Activated naive CD4-positive, alpha-beta T cell treated with anti-CD3 and anti-CD28 coated beads, Interleukin-2, amount 50 U/mL, for 24 hours (primary cell): ENCODE data around the gene BACE1.
"Not testable (repeated sequence)": the region's sequence is repeated elsewhere in the genome, so short reads cannot be mapped to it uniquely, and the experiment has no call there.

ENCODE experiments used
- H3K27ac Mint-ChIP-seq: one replicate; pipeline ENCODE4 v1.8.0; 2021; ENCODE audit warnings: mild to moderate bottlenecking, mixed read lengths
- H3K27me3 Mint-ChIP-seq: one replicate; pipeline ENCODE4 v1.8.0; 2021; ENCODE audit warnings: mixed read lengths
- H3K36me3 Mint-ChIP-seq: one replicate; pipeline ENCODE4 v1.8.0; 2021; ENCODE audit warnings: mixed read lengths
- H3K4me1 Mint-ChIP-seq: one replicate; pipeline ENCODE4 v1.8.0; 2021; ENCODE audit warnings: mixed read lengths
- H3K4me3 Mint-ChIP-seq: one replicate; pipeline ENCODE4 v1.8.0; 2021; ENCODE audit warnings: mild to moderate bottlenecking, mixed read lengths
- H3K9me3 Mint-ChIP-seq: one replicate; pipeline ENCODE4 v1.8.0; 2021; ENCODE audit warnings: mixed read lengths

BACE1 gene

DNA sequence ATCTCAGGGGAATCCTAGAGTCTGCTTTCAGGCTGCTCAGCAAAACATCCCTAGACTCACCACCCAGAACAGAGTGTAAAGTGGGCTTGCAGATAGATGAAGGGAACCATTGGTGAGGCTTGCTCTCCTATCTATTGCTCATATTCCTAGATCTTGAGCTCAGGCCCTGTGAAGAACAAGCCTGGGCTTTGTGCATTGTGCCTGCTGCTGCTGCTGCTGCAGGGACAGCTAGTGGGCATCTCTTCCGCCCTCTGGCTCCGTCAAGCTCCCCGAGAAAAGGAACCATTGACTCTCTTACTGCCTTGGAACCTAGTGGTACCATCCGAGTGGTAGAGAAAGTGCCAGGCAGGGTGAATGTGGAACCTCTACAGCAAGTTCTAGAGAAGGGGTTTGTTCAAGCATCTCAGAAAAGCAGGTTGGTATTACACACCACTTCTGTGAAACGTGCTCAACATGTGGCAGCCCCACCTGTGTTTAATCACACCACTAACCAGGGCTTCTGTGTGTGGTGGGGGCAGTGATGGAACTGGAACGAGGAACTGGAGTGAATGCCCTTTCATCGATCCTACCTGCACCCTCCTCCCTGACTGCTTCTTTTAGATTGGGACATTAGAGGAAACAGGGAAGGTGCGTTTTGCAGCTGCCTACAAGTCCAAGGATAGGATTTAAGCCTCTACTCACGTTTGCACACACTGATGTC, 20.5 kb downstream of the BACE1 start:
- Mint-ChIP-seq H3K36me3 (no peaks in the 10 kb centered on the region), H3K27ac (no peak overlapping the region), H3K4me1 (no peaks in the 10 kb centered on the region), H3K4me3 (no peak overlapping the region), H3K27me3 (no peaks in the 10 kb centered on the region), H3K9me3 (no peaks in the 10 kb centered on the region)

DNA sequence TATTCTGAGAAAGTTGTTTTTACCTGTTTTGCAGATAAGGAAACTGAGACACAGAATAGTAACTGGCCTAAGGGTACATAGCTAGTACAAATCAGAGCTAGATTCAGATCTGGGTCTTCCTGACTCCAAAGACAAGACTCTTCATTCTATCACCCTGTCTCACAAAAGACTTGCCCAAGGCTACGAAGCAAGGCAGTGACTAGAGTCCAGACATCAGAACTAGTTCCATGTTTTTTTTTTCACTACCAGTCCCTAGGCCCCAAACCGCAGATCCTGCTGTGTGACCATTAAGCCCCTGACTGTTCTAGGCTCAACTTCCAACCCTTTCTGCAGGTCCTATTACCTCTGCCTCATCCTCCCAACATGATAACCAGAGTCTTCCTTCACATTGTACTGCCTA, 23.4 kb downstream of the BACE1 start:
- Mint-ChIP-seq H3K4me3 (no peak overlapping the region), H3K27me3 (no peaks in the 10 kb centered on the region), H3K4me1 (no peaks in the 10 kb centered on the region), H3K9me3 (no peaks in the 10 kb centered on the region), H3K27ac (no peak overlapping the region), H3K36me3 (peaks cover 7% of the 10 kb centered on the region)

DNA sequence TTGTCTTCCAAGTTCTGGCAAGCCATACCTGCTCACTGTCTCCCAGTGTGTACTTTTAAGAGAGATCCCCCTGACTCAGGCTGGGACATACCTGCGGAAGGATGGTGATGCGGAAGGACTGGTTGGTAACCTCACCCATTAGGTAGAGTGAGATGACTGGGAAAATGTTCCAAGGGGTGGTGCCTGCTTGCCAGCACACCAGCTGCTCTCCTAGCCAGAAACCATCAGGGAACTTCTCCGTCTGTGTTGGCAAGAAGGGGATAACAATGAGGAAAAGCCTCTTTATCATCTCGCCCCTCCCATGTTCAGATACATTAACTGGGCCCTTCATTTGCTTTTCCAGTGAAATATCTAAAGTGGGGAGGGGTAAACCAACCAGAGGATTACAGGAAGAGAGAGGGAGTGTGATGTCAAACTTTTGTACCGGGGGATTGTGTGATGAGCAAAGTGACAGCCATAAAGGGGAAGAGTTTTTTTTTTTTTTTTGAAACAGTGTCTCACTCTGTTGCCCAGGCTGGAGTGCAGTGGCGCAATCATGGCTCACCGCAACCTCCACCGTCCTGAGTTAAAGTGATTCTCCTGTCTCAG, 25.2 kb downstream of the BACE1 start, which contains the start of gene BACE1-AS:
Gene BACE1-AS (plus strand): TSS at position 538 of the 588 bp plus-strand sequence.
- Mint-ChIP-seq H3K4me1 (no peaks in the 10 kb centered on the region), H3K27me3 (no peaks in the 10 kb centered on the region), H3K9me3 (no peaks in the 10 kb centered on the region), H3K36me3 (peaks cover 10% of the 10 kb centered on the region), H3K4me3 (no peak within 1 kb of the TSS), H3K27ac (no peak within 1 kb of the TSS)

DNA sequence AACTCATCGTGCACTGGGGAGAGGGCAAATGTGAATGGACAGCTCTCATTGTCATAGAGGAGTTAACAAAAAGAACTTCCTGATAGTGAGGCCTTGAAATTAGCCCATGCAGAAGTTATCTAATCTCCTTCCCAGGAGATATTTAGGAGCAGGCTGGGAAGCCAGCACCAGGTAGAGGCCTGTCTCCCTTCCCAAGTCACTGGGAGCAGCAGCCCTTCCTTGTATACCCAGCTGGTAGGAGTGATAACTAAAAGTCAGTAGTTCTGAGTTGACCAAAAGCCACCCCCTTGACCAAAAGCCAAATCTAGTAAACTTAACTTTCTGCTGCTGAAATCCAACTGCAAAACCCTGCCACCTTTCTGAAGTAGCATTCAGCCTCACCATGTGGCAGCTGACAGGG, 26.3 kb downstream of the BACE1 start:
- H3K4me3 Mint-ChIP-seq, result no peak overlapping the region
- H3K36me3 Mint-ChIP-seq, result peaks cover 14% of the 10 kb centered on the region
- H3K4me1 Mint-ChIP-seq, result no peaks in the 10 kb centered on the region
- no peak overlapping the region for H3K27ac Mint-ChIP-seq
- no peaks in the 10 kb centered on the region for H3K9me3 Mint-ChIP-seq
- H3K27me3 Mint-ChIP-seq, result no peaks in the 10 kb centered on the region

DNA sequence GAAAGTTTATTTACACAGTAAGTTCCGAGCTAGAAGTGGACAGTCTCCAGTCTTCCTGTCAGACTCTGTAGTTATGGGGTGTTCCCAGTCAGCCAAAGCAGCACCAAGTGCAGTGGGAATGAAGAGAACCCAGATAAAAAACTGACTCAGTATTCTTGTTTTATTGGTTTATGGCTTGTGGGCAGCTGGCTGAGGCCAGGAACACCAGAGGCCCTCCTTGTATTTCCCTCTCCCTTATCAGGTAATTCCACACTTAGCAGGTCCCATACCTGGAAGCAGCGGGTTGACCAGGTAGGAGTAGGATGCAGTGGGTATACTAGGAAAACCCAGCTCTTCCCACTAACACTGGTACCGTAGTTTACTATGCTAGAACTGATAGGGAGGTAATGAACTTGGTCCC, 28.4 kb downstream of the BACE1 start:
- no peaks in the 10 kb centered on the region for H3K27me3 Mint-ChIP-seq
- peaks cover 14% of the 10 kb centered on the region for H3K36me3 Mint-ChIP-seq

DNA sequence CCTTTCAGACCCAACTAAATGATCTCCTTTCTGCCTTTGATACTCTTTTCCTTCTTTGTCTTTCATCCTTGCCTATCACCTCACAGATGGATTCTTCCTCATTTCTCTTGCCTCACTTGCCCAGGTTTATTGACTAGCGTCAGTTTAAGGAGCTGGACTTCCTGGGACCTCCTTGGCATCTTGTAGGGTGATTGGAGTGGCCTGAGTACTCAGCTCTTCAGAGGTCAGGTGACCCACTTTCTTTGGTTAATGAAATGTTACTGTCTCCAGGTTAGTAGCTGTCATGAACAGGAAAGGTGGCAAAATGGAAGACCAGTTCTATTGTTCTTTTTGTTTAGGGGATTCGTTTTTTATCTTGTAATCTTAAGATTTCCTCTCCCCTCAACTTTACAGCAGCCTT, 29.5 kb downstream of the BACE1 start:
- Mint-ChIP-seq H3K9me3 (no peaks in the 10 kb centered on the region), H3K27ac (no peak overlapping the region), H3K4me3 (no peak overlapping the region), H3K4me1 (no peaks in the 10 kb centered on the region), H3K27me3 (no peaks in the 10 kb centered on the region), H3K36me3 (peaks cover 21% of the 10 kb centered on the region)

More for the DNA sequence above, 28.4 kb downstream of the BACE1 start:
- no peaks in the 10 kb centered on the region for H3K9me3 Mint-ChIP-seq
- no peaks in the 10 kb centered on the region for H3K4me1 Mint-ChIP-seq
- no peak overlapping the region for H3K4me3 Mint-ChIP-seq
- no peak overlapping the region for H3K27ac Mint-ChIP-seq

DNA sequence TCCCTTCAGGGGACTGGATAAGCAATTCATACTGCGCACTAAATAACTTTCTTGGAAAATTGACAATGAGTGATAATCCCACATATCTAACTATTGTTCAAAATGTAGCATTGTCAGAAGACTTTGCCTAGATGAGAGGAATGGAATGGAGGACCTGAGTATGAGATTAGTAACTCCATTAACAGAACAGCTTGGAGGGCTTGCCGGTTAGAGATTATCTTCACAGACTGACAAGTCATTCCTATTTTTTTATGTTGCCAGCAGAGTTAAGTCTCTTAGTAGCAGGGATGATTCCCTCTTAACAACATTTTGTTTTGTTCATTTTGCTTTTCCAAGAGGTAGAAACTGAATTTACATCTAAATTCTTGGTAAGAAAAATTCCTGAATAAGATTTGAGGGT, 32.0 kb downstream of the BACE1 start:
- Mint-ChIP-seq H3K9me3 (no peaks in the 10 kb centered on the region), H3K27me3 (no peaks in the 10 kb centered on the region), H3K4me1 (peaks cover 11% of the 10 kb centered on the region), H3K36me3 (peaks cover 17% of the 10 kb centered on the region), H3K4me3 (no peak overlapping the region), H3K27ac (no peak overlapping the region)

DNA sequence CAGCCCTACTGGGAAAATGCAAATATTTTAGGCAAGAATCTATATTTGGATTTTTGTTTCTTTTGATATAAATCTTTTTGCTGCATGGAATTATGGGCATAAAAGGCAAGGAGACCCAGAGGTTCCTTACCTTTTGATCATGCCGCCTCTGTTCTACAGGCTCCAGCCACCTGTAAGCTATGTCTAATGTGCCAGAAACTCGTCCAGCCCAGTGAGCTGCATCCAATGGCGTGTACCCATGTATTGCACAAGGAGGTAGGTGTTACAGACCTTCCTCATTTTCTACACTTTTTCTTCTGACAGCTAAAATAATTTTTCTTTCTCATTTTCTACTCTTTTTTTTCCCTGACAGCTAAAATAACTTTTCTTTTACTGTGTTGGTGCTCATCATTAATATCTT, 33.1 kb downstream of the BACE1 start:
- Mint-ChIP-seq H3K9me3 (no peaks in the 10 kb centered on the region), H3K4me3 (no peak overlapping the region), H3K4me1 (peaks cover 13% of the 10 kb centered on the region), H3K27me3 (no peaks in the 10 kb centered on the region), H3K36me3 (peaks cover 15% of the 10 kb centered on the region), H3K27ac (no peak overlapping the region)

DNA sequence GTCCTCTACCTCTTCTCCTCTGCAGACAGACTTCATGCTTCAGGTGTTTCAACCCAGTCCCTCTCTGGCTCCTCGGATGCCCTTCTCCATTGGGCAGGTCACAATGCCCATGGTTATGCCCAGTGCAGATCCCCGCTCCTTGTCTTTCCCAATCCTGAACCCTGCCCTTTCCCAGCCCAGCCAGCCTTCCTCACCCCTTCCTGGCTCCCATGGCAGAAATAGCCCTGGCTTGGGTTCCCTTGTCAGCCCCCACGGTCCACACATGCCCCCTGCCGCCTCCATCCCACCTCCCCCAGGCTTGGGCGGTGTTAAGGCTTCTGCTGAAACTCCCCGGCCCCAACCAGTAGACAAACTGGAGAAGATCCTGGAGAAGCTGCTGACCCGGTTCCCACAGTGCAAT, 34.2 kb downstream of the BACE1 start:
- Mint-ChIP-seq H3K4me3 (no peak overlapping the region), H3K9me3 (no peaks in the 10 kb centered on the region), H3K36me3 (peaks cover 15% of the 10 kb centered on the region), H3K4me1 (peaks cover 13% of the 10 kb centered on the region), H3K27me3 (no peaks in the 10 kb centered on the region), H3K27ac (no peak overlapping the region)

DNA sequence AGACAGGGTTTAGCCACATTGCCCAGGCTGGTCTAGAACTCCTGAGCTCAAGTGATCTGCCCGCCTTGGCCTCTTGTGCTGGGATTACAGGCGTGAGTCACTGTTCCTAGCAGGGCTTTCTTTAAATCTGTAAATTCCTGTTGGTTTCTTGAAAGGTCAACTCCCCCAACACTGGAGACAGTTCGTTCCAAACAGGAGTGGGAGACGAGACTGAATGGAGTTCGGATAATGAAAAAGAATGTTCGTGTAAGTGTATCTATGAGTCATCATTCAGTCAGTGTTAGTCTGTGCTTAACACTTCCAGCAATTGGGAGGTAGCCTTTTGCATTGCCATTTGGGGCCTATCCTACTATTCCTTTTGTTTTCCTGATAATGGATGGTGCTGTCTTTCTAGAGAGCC, 34.9 kb downstream of the BACE1 start:
- Mint-ChIP-seq H3K36me3 (peaks cover 11% of the 10 kb centered on the region), H3K27me3 (no peaks in the 10 kb centered on the region), H3K9me3 (no peaks in the 10 kb centered on the region), H3K4me3 (no peak overlapping the region), H3K27ac (no peak overlapping the region), H3K4me1 (peaks cover 13% of the 10 kb centered on the region)

DNA sequence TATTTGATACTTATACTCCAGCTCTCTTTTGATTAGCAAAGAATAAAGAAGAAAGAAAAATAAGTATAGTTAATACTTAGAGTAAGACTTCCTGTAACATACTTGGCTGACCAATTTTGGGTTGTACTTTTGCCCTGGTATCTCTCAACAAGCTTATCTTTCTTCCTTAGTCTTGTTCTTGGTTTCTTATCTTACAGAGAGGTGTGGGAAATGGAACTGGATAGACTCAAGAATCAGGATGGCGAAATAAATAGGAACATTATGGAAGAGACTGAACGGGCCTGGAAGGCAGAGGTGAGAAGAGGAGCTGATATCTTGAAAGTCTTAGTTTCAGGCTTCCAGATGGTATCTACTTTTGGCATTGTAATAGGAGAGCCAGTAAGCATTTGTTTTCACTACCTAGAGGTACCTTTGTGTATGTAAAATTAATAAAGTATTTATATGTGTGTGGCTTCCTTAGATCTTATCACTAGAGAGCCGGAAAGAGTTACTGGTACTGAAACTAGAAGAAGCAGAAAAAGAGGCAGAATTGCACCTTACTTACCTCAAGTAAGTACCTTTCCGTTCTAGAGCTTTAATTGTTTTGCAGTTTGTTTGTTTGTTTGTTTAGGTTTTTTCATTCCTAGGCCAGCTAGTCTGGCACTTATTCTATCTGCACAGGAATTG, 36.2 kb downstream of the BACE1 start:
- no peaks in the 10 kb centered on the region for H3K9me3 Mint-ChIP-seq
- H3K27me3 Mint-ChIP-seq, result no peaks in the 10 kb centered on the region
- peaks cover 18% of the 10 kb centered on the region for H3K36me3 Mint-ChIP-seq
- H3K4me3 Mint-ChIP-seq, result no peak overlapping the region
- H3K4me1 Mint-ChIP-seq, result peaks cover 13% of the 10 kb centered on the region
- peak overlapping the region; percentile 13 for H3K27ac Mint-ChIP-seq

DNA sequence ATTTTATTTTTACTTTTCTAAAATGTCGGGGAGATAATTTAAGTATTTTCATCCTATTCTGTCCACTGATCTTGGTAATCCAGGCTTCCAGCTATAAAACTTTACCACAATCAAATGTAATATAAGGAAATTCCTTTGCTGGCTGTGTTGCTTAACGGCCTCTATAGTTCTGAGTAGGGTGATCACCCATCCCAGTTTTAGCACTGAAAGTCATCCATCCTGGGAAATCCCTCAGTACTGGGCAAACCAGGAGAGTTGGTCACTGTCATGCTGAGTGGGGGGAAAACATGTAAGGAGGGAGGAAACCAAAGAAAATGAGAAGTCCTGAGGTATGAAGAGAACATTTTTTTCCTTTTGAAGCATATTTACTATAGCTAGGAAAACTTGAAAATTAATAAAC, 37.7 kb downstream of the BACE1 start:
- Mint-ChIP-seq H3K27ac (no peak overlapping the region), H3K9me3 (no peaks in the 10 kb centered on the region), H3K4me1 (peaks cover 13% of the 10 kb centered on the region), H3K36me3 (peaks cover 23% of the 10 kb centered on the region), H3K4me3 (no peak overlapping the region), H3K27me3 (no peaks in the 10 kb centered on the region)

DNA sequence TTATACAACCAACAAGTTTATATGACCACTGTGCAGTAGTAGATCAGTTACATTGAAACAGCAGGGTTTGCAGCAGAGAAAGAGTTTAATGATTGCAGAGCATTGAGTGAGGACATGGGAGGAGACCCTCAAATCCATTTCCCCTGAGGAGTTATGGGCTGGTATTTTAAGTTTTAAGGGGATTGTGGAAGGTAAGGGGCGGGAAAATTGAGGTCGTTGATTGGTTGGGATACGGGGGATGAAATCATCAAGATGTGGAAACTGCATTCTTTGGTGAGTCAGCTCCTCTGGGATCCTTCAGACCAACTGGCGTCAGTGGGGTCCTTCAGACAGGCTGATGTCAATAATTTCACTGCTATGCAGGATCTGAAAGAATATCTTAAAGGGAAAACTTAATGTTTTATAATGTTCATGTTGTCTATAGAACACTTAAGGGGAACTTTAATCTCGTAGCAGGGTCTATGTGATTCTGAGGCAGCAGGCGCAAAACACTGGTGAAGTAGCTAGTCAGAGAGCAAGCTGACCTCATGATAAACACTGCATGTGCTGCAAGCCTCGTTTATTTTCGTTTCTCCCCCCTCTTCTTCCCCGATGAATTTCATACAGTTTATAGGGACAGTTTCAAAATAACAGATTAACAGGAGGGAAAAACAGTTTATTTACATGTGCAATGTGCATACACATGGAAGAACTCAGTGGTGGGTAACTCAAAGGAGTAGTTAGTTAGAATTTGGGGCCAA, 42.3 kb downstream of the BACE1 start:
- Mint-ChIP-seq H3K9me3 (no peaks in the 10 kb centered on the region), H3K27me3 (no peaks in the 10 kb centered on the region), H3K27ac (no peak overlapping the region), H3K36me3 (peaks cover 27% of the 10 kb centered on the region), H3K4me3 (no peak overlapping the region), H3K4me1 (no peaks in the 10 kb centered on the region)

DNA sequence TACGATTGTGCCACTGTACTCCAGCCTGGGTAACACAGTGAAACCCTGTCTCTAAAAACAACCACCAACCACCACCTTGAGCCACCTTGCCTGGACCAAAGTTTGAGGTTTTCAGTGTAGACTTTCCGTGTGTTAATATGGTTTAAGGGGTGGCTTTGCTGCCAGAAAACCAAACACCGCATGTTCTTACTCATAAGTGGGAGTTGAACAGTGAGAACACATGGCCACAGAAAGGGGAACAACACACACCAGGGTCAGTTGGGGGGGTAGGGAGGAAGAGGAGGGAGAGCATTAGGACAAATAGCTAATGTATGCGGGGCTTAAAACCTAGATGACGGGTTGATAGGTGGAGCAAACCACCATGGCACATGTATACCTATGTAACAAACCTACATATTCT, 43.9 kb downstream of the BACE1 start:
- not testable (repeated sequence) for H3K27ac Mint-ChIP-seq, H3K4me1 Mint-ChIP-seq, H3K27me3 Mint-ChIP-seq, H3K4me3 Mint-ChIP-seq, H3K9me3 Mint-ChIP-seq
- H3K36me3 Mint-ChIP-seq, result peaks cover 31% of the 10 kb centered on the region

DNA sequence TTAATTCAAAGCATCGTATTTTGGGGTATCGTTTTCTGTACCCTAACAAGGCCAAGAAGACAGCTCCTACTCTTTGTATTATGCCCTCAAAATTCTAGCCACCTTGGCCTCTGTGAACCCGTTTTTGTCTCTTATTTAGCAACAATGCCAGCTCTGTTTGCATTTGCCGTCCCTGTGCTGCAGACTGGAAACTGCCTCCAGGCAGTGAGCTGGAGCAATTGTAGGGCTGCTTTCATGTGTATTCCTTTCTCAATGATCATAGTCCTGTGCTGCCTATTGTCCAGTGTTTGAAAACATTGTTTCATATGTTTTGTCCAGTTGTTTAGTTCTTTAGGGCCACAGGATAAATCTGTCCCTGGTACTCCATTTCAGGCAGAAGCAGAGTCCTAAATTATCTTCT, 44.8 kb downstream of the BACE1 start:
- Mint-ChIP-seq H3K4me1 (no peaks in the 10 kb centered on the region), H3K9me3 (no peaks in the 10 kb centered on the region), H3K36me3 (peaks cover 31% of the 10 kb centered on the region), H3K27me3 (no peaks in the 10 kb centered on the region), H3K27ac (no peak overlapping the region), H3K4me3 (no peak overlapping the region)

DNA sequence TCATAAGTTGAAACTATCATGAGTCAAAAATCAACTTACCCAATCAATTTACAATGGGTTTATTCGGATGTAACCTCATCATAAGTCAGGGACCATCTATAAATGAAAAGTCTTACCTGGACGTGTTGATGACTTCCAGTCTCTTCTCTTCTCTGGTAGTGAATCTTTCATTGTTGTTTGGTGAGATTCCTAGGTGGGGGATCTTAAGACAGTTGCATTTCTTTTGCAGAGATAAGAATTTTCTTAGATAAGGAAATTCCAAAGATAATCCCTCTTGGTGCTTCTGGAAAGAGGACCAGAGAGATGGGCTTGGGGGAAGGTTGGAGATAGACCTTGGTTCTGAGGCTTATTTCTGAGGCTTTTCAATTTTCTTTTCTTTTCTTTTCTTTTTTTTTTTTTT, 46.2 kb downstream of the BACE1 start:
- no peaks in the 10 kb centered on the region for H3K9me3 Mint-ChIP-seq
- no peak overlapping the region for H3K27ac Mint-ChIP-seq
- H3K4me3 Mint-ChIP-seq, result no peak overlapping the region
- H3K36me3 Mint-ChIP-seq, result peaks cover 22% of the 10 kb centered on the region
- no peaks in the 10 kb centered on the region for H3K27me3 Mint-ChIP-seq
- no peaks in the 10 kb centered on the region for H3K4me1 Mint-ChIP-seq
